Central memory CD8-positive, alpha-beta T cell (primary cell): ENCODE measurements around the gene SVIL.
"Not testable (repeated sequence)": the region's sequence is repeated elsewhere in the genome, so short reads cannot be mapped to it uniquely, and the experiment has no call there.

Source experiments
- ATAC-seq: fragments of 150-1000 bp; cut with Tn5 transposase; replicated peaks from 2 replicates; pipeline ENCODE4 v1.10.0; 2022; ENCODE audit warnings: mild to moderate bottlenecking, moderate FRiP score, moderate number of reproducible peaks; ENCODE audit not compliant: poor library complexity, severe bottlenecking; ENCODE audit errors: extremely low read depth
- DNase-seq, 2 donors: peaks; one replicate each; pipeline ENCODE4 v3.0.0; 2021; ENCODE audit warnings: low spot score in 2 of 2
- H3K27ac Mint-ChIP-seq: one replicate; pipeline ENCODE4 v1.8.0; 2022; ENCODE audit warnings: low read depth, mild to moderate bottlenecking, moderate library complexity, mixed read lengths
- H3K27me3 Mint-ChIP-seq: one replicate; pipeline ENCODE4 v1.8.0; 2022; ENCODE audit warnings: mixed read lengths
- H3K36me3 Mint-ChIP-seq: one replicate; pipeline ENCODE4 v1.8.0; 2022; ENCODE audit warnings: mild to moderate bottlenecking, moderate library complexity, mixed read lengths; ENCODE audit not compliant: insufficient read depth
- H3K4me1 Mint-ChIP-seq: one replicate; pipeline ENCODE4 v1.8.0; 2022; ENCODE audit warnings: mixed read lengths
- H3K4me3 Mint-ChIP-seq: one replicate; pipeline ENCODE4 v1.8.0; 2022; ENCODE audit warnings: mild to moderate bottlenecking, moderate library complexity, mixed read lengths
- H3K9me3 Mint-ChIP-seq: one replicate; pipeline ENCODE4 v1.8.0; 2022; ENCODE audit warnings: mixed read lengths

The SVIL gene

GRCh38 chr10:29519659-29520058 lies 115.1 kb downstream of the SVIL start:
- no peaks in the 10 kb centered on the region for H3K9me3 Mint-ChIP-seq
- H3K27ac Mint-ChIP-seq = no peak overlapping the region
- H3K4me1 Mint-ChIP-seq = peaks cover 4% of the 10 kb centered on the region
- peaks cover 25% of the 10 kb centered on the region for H3K36me3 Mint-ChIP-seq
- ATAC-seq = no peak
- no peaks in the 10 kb centered on the region for H3K27me3 Mint-ChIP-seq
- no peak for DNase-seq
- no peak overlapping the region for H3K4me3 Mint-ChIP-seq

GRCh38 chr10:29517352-29517923 lies 117.3 kb downstream of the SVIL start:
- H3K27ac Mint-ChIP-seq = no peak overlapping the region
- H3K9me3 Mint-ChIP-seq = no peaks in the 10 kb centered on the region
- no peak overlapping the region for H3K4me3 Mint-ChIP-seq
- DNase-seq = no peak
- H3K36me3 Mint-ChIP-seq = peaks cover 19% of the 10 kb centered on the region
- no peaks in the 10 kb centered on the region for H3K4me1 Mint-ChIP-seq
- H3K27me3 Mint-ChIP-seq = no peaks in the 10 kb centered on the region
- ATAC-seq = no peak

GRCh38 chr10:29516309-29516932 lies 118.3 kb downstream of the SVIL start:
- H3K27ac Mint-ChIP-seq, H3K9me3 Mint-ChIP-seq, H3K4me1 Mint-ChIP-seq, H3K4me3 Mint-ChIP-seq, H3K27me3 Mint-ChIP-seq, DNase-seq, ATAC-seq: not testable (repeated sequence)
- H3K36me3 Mint-ChIP-seq = peaks cover 16% of the 10 kb centered on the region

GRCh38 chr10:29515879-29516278 lies 118.9 kb downstream of the SVIL start:
- not testable (repeated sequence) for H3K4me3 Mint-ChIP-seq, DNase-seq, H3K9me3 Mint-ChIP-seq, H3K27ac Mint-ChIP-seq, H3K27me3 Mint-ChIP-seq, ATAC-seq, H3K4me1 Mint-ChIP-seq
- peaks cover 11% of the 10 kb centered on the region for H3K36me3 Mint-ChIP-seq

GRCh38 chr10:29515104-29515503 lies 119.7 kb downstream of the SVIL start:
- ATAC-seq, H3K9me3 Mint-ChIP-seq, H3K36me3 Mint-ChIP-seq, H3K4me1 Mint-ChIP-seq, DNase-seq, H3K27ac Mint-ChIP-seq, H3K27me3 Mint-ChIP-seq, H3K4me3 Mint-ChIP-seq: not testable (repeated sequence)

GRCh38 chr10:29514306-29514705 lies 120.5 kb downstream of the SVIL start:
- Mint-ChIP-seq H3K27ac (no peak overlapping the region), H3K4me3 (no peak overlapping the region), H3K27me3 (no peaks in the 10 kb centered on the region), H3K4me1 (no peaks in the 10 kb centered on the region), H3K9me3 (no peaks in the 10 kb centered on the region), H3K36me3 (peaks cover 7% of the 10 kb centered on the region)
- ATAC-seq (no peak), DNase-seq (no peak)

GRCh38 chr10:29512425-29512974 lies 122.3 kb downstream of the SVIL start:
- Mint-ChIP-seq H3K27ac (no peak overlapping the region), H3K4me3 (no peak overlapping the region), H3K27me3 (no peaks in the 10 kb centered on the region), H3K4me1 (no peaks in the 10 kb centered on the region), H3K9me3 (no peaks in the 10 kb centered on the region), H3K36me3 (peaks cover 2% of the 10 kb centered on the region)
- ATAC-seq = no peak
- no peak for DNase-seq

GRCh38 chr10:29511806-29512205 lies 123.0 kb downstream of the SVIL start:
- not testable (repeated sequence) for H3K27ac Mint-ChIP-seq

GRCh38 chr10:29510483-29511157 lies 124.2 kb downstream of the SVIL start:
- not testable (repeated sequence) for ATAC-seq, H3K36me3 Mint-ChIP-seq, DNase-seq, H3K9me3 Mint-ChIP-seq, H3K27me3 Mint-ChIP-seq, H3K27ac Mint-ChIP-seq, H3K4me3 Mint-ChIP-seq, H3K4me1 Mint-ChIP-seq

More at GRCh38 chr10:29511806-29512205, 123.0 kb downstream of the SVIL start:
- H3K9me3 Mint-ChIP-seq, H3K36me3 Mint-ChIP-seq, H3K4me1 Mint-ChIP-seq, DNase-seq, H3K27me3 Mint-ChIP-seq, H3K4me3 Mint-ChIP-seq, ATAC-seq: not testable (repeated sequence)

- no peak overlapping the region for H3K4me3 Mint-ChIP-seq
- no peaks in the 10 kb centered on the region for H3K4me1 Mint-ChIP-seq
- DNase-seq (no peak), ATAC-seq (no peak)
- peak overlapping the region; percentile 64 for H3K27ac Mint-ChIP-seq
- H3K36me3 Mint-ChIP-seq = peaks cover 5% of the 10 kb centered on the region
- H3K27me3 Mint-ChIP-seq = no peaks in the 10 kb centered on the region
- no peaks in the 10 kb centered on the region for H3K9me3 Mint-ChIP-seq
Measured at GRCh38 chr10:29508554-29509244, 126.1 kb downstream of the SVIL start.

- H3K9me3 Mint-ChIP-seq, H3K27ac Mint-ChIP-seq, DNase-seq, H3K27me3 Mint-ChIP-seq, H3K4me3 Mint-ChIP-seq, H3K4me1 Mint-ChIP-seq, H3K36me3 Mint-ChIP-seq, ATAC-seq: not testable (repeated sequence)
Measured at GRCh38 chr10:29507750-29508149, 127.0 kb downstream of the SVIL start.

- H3K9me3 Mint-ChIP-seq, H3K4me3 Mint-ChIP-seq, DNase-seq, H3K36me3 Mint-ChIP-seq, H3K27me3 Mint-ChIP-seq, H3K27ac Mint-ChIP-seq, ATAC-seq, H3K4me1 Mint-ChIP-seq: not testable (repeated sequence)
Measured at GRCh38 chr10:29506324-29506921, 128.3 kb downstream of the SVIL start.
